PFSK-1 (cell line): ENCODE data around the gene TBC1D7.

Source experiments
- FOXP2 ChIP-seq: optimal IDR thresholded peaks from 2 replicates; pipeline ENCODE3; 2011; ENCODE audit warnings: borderline replicate concordance, control low read depth, inconsistent platforms; ENCODE audit not compliant: insufficient read depth; ENCODE audit errors: extremely low read length, extremely low read depth
- POLR2AphosphoS5 ChIP-seq: IDR thresholded peaks from 2 replicates; pipeline ENCODE4 v1.6.1; 2012; ENCODE audit warnings: low read depth, mild to moderate bottlenecking, control low read depth, low read length, moderate library complexity
- SIN3A ChIP-seq: IDR thresholded peaks from 2 replicates; pipeline ENCODE4 v1.6.1; 2012; ENCODE audit warnings: mild to moderate bottlenecking, low read length, moderate library complexity, borderline replicate concordance; ENCODE audit not compliant: insufficient read depth
- TAF1 ChIP-seq: IDR thresholded peaks from 2 replicates; pipeline ENCODE4 v1.6.1; 2012; ENCODE audit warnings: low read length, control low read depth, borderline replicate concordance; ENCODE audit not compliant: insufficient read depth
- TF ChIP-seq, protein P1 (sequence below), 2 experiments: IDR thresholded peaks; 2 replicates each; pipeline versions ENCODE4 v1.6.1 to v1.8.0; 2011 to 2012; ENCODE audit warnings: low read depth in 2 of 2, low read length in 2 of 2, control low read depth in 1 of 2, inconsistent platforms in 1 of 2, mild to moderate bottlenecking in 1 of 2, moderate library complexity in 1 of 2; ENCODE audit not compliant: insufficient read depth in 1 of 2

GRCh38 chr6:13305791-13306190, 22.5 kb downstream of the TBC1D7 start:
- TF ChIP-seq TAF1 (no peak), SIN3A (no peak), POLR2AphosphoS5 (no peak), FOXP2 (no peak)
- TF ChIP-seq, protein P1, sequence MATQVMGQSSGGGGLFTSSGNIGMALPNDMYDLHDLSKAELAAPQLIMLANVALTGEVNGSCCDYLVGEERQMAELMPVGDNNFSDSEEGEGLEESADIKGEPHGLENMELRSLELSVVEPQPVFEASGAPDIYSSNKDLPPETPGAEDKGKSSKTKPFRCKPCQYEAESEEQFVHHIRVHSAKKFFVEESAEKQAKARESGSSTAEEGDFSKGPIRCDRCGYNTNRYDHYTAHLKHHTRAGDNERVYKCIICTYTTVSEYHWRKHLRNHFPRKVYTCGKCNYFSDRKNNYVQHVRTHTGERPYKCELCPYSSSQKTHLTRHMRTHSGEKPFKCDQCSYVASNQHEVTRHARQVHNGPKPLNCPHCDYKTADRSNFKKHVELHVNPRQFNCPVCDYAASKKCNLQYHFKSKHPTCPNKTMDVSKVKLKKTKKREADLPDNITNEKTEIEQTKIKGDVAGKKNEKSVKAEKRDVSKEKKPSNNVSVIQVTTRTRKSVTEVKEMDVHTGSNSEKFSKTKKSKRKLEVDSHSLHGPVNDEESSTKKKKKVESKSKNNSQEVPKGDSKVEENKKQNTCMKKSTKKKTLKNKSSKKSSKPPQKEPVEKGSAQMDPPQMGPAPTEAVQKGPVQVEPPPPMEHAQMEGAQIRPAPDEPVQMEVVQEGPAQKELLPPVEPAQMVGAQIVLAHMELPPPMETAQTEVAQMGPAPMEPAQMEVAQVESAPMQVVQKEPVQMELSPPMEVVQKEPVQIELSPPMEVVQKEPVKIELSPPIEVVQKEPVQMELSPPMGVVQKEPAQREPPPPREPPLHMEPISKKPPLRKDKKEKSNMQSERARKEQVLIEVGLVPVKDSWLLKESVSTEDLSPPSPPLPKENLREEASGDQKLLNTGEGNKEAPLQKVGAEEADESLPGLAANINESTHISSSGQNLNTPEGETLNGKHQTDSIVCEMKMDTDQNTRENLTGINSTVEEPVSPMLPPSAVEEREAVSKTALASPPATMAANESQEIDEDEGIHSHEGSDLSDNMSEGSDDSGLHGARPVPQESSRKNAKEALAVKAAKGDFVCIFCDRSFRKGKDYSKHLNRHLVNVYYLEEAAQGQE (IDR thresholded peaks at IDR 0.05; ENCODE audit: insufficient read depth in 1 of 2, low read depth in 2 of 2, low read length in 2 of 2), result no peak
